Right lung (tissue), 5 donors: ENCODE data around the gene CLCA2. TPM values are rescaled to one million over a fixed set of nuclear protein-coding genes. Genes with fewer than 3 reads are reported as not detected.

Experiments
- polyA plus RNA-seq, 5 donors: library from polyadenylated mRNA; unstranded; fragments of 120-200 nt; gene quantifications; one replicate each; pipeline versions ENCODE4 v1.2.1 to v1.2.3, GENCODE V29; 2013; ENCODE audit warnings: inconsistent platforms in 1 of 5, low replicate concordance in 1 of 5; ENCODE audit not compliant: insufficient read length in 5 of 5, insufficient read depth in 1 of 5

CLCA2 gene
- polyA plus RNA-seq, 5 donors = 0.18 to 0.24 (median 0.21) TPM

Other genes starting within 250 kb of the CLCA2 start
- gene ODF2L, start 27.8 kb upstream of the CLCA2 start, polyA plus RNA-seq = 100 to 1,000 TPM in 4 of 5 donors, 10 to 100 TPM in 1; 80.4 to 153 (median 130) TPM
- 1 to 10 TPM in 1 of 5 donors, not detected in 4; 1.1 TPM for gene CLCA1, start 44.8 kb downstream of the CLCA2 start, polyA plus RNA-seq
- gene CLCA4, start 122.9 kb downstream of the CLCA2 start, polyA plus RNA-seq = not detected